ENCODE data around the gene HLA-DMB.

Gene HLA-DMB

DNA sequence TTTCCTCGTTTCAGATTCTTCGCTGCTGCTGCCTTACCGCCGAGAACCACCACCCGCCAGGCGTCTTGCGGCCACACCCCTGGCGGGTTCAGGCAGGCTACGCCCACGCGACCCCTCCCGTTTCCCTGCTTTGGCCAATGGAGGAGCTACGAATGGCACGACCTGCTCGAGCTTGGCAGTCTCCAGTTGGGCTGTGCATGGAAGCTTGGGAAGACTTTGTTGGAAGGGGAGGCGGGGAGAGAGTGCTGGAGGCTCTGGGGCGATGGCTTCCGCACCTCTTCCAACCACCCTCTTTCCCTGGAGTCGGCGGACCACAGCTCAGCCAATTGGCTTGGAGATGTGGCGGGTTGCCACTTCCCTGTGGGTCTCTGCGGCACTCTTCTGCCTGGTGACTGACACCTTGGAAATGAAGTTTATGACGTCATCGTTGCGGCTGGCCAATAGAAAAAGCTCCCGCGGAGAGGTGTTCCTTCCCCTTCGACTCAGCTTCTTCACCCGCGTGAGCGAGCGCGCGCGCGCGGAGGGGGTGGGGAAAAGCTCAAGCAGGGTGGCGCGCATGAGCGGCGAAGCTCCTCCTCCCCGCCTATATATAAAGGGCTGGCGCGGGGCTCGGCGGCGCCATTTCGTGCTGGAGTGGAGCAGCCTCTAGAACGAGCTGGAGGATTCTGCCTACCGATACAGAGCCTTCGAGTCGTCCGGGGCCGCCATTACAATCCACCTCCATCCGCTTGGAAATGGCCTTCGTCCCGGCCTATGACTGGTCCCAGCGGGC lies 30.9 kb upstream of the HLA-DMB start:
- DNase-seq (ENCODE audit: low read depth in 2 of 3, low spot score in 2 of 3): peak; percentile 98 to 100 (median 100)

DNA sequence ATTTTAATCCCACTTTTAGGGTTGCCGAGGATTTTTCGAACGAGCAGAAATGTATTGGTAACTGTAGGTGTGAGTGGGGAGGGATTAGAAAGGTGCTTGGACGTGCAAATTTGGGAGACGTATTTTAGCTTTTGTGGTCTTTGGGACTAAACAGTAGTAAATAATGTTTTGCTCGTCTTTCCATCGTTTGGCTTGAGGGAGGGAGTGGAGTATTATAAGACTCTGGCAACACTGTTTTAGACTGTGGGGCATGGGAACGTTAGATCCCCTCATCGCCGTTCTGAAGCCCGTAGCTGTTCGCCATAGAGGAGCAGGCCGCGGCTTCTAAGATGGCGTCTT lies 30.4 kb upstream of the HLA-DMB start:
- DNase-seq (ENCODE audit: low read depth in 2 of 3, low spot score in 2 of 3): no peak

DNA sequence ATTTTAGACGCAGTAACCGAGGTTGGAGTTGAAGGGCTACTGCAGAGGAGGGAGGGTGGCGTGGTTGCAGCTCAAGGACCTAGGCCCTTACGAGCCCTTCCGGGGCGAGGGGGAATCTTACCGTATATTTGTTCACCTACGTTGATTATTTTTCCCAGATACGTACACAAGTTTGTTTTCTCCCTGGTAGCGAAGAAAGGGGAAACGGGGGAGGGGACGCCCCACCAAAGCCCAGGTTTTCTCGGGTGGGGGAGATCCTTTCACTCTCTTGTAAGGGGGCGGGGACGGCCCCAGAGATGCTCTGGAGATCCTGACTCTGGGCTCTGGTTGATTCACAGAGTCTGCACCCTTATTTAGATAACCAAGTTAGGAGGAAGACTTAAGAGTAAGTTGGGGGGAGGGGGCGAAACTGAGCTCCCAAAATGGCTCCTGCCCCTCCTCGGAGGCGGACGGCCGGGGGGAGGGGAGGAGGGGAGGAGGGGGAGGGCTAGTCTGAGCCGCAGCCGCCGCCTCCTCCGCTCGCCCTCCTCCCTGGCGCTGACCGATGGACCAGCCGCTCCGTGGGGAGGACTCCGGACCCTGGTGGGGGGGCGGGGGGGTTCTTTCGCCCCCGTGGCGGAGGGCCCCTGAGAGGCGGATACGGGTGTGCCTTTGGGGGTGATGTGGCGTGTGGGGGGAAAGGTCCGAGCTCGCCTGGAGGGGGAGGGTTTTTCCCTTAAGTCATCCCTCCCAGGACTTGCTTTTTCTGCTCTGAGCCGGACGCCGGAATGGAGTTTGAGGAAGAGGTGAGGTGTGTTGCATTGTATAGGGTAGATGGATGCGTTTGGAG lies 29.8 kb upstream of the HLA-DMB start:
- peak; percentile 58 to 73 (median 64) for DNase-seq (ENCODE audit: low read depth in 2 of 3, low spot score in 2 of 3)

DNA sequence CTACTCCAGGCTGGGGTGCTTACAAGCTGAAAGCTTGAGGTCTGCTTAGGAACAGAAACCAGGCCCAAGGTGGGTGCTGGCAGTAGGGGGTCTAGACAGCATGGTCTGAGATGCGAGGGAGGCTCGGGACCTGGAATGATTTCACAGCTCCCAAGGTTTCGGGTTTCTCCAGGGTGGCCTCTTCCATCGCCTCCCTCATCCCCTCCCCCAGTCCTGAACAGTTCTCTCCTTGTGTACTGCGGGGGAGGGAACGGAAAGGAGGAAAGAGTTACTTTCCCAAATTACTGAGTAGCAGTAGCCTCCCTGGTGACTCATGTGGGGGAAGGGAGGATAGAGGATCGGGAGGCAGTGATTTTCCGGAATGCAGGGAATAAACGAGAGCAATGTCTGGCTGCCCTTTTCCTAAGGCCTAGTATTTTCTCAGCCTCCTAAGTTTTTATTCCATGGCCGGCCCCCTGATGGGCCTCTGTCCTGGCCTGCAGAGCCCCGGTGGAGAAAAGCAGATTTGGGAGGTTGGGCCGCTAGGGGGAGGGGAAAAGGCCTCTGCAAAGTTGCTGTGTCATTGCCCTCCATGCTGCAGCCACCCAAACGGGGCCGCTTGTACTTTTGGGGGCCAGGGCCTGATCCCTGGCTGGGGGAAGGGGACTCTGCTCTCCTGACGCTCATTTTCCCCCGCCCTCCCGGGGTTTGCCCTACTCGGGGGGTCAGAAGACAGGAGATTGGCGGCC lies 29.0 kb upstream of the HLA-DMB start:
- peak; percentile 56 to 79 (median 69) for DNase-seq (ENCODE audit: low read depth in 2 of 3, low spot score in 2 of 3)

DNA sequence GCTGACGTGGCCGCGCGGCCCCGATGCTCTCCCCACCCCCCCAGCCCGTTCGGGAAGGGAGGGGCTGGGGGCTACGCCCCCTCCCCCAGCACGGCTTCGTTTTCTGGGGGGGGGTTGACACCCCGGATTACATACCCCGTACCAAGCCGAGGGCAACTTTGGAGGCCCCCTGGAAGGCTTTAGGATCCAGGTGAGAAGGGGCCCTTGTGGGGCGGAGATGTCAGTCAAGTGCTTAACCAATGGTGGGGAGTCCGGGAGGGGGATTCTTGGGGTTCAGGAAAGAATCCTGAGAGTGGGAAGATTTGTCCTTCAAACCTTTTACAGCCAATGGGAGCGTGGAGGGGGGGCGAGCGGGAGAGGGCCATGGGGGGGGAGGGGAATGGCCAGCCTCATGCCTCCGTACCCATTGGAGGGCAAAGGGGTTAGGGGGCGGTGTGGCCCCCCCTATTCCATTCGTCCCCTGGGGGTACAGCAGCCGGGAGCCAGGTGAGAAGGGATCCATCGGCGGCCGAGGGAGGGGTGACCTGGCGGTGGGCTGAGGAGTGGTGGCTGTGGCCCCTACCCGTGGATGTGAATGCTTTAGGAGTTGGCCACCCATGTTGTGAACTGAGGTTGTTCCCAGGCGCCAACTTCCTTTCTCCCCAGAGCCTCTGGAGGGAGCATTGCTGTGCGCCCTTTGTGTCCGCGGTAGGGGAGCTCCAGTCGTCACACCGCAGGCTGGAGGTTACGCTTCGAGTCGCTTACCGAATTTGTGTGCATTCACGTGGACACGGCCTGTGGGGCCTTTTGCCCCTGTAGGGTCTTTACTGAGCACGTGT lies 28.2 kb upstream of the HLA-DMB start:
- DNase-seq (ENCODE audit: low read depth in 2 of 3, low spot score in 2 of 3): peak; percentile 44 to 69 (median 51)

DNA sequence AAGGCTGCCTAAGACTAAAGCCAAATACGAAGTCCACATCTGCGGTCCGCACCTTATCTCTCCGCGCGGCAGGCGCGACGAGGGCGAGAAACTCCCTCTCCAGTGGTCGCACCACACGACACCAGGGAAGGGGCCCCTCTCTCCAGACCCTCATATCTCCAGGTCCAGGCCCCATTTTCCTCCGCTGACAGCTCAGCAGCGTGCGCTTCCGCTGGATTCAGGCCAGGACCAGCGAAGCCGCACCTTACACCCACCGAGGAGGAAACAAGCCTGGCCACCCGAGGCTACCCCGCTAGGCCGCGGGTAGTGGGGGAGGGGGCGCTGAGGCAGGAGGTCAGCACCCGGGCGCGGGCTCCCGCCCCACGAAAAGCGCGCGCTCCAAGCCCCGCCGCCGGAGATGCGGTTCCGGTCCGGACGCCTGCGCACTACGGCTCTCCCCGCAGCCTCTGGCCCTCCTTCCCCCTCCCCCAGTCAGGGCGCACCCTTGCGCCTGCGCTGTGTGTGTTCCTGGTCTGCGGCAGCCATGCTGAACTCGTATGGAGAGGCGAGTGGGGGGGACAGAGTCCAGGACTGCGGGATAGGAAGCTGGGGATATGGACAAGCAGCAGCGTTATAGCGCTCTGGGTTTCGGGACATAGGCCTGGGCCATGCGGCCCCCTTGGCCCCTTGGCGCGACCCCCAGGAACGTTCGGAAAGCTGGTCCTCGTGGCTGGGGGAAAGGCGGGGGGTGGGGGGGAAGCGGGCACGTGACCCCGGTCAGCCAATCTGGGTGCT lies 27.5 kb upstream of the HLA-DMB start, which contains the start of gene BRD2:
BRD2 (plus strand) TSS at position 502 of the 774 bp plus-strand sequence. CDS start 4,305 bp downstream, outside the sequence.
- peak; percentile 83 to 95 (median 91) for DNase-seq (ENCODE audit: low read depth in 2 of 3, low spot score in 2 of 3)

DNA sequence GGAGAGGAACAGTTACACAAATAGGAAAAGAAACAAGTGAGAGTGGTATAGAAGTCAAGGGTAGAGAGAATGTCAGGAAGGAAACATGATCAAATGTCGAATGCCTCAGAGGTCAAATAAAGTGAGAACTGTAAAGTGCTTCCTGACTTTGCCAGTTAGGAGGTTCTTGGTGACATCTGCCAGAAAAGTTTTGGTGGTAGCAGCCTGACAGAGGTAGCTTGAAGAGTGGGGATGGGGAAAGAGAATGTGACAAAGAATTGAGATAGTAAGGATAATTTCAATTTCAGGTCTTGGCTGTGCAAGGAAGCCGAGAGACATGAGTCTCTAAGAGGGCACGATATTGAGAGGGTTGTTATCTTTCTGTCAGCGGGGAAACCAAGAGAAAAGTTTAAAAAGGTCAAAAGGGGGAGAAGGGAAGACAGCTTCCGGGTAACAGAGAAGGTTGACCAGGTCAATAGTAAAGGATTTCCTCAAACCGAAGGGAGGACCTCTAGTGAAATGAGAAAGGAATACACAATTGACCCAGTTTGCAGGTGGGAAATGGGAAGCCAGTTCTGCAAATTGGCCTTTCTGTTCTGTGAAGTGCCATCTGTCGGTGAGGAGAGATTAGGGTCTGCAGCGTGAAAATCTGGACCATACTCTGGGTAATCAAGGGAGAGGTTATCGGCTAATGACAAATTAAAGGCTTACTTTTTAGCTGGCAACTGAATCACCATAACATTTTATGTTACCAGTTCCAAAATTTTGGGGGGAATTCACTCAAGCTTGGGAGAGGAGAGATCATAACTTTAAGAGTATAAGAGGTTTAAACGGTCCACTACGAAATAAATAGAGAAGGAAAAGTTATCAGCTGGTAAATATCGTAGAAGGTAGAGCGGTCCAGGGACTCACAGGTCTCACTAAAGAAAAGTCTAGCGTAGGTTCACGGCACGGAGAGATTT lies 26.6 kb upstream of the HLA-DMB start:
- no peak for DNase-seq (ENCODE audit: low read depth in 2 of 3, low spot score in 2 of 3)

DNA sequence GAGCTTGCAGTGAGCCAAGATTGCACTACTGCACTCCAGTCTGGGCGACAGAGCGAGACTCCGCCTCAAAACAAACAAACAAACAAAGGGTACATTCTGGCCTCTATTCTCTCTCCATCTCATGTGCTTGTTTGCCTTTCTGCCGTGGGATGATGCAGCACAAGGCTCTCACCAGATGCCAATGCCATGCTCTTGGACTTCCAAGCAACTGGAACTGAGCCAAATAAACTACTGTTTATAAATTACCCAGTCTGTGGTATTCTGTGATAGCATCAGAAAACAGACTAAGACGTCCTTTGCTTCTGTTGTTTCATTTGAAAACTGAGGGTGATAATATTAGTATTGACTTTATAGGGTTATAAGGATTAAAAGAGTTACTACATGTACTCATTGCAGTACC lies 23.9 kb upstream of the HLA-DMB start:
- DNase-seq (ENCODE audit: low read depth in 2 of 3, low spot score in 2 of 3): no peak

DNA sequence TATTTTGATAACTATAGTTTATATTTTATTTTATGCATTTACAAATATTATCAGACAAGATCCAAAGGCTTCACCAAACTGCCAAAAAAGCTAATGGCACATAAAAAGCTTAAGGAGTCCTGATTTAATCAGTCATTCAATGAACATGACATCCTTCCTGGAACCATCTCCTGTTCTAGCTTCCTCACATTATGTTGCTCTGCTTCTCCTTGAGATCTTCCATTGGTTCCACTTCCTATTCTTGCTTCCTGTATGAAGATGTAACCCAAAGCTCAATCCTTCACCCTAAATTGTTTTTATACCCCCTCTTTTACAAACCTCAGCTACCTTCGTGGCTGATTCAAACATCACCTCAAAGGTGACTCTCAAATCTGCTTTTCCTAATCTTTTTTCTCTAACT lies 23.0 kb upstream of the HLA-DMB start:
- DNase-seq (ENCODE audit: low read depth in 2 of 3, low spot score in 2 of 3): no peak

DNA sequence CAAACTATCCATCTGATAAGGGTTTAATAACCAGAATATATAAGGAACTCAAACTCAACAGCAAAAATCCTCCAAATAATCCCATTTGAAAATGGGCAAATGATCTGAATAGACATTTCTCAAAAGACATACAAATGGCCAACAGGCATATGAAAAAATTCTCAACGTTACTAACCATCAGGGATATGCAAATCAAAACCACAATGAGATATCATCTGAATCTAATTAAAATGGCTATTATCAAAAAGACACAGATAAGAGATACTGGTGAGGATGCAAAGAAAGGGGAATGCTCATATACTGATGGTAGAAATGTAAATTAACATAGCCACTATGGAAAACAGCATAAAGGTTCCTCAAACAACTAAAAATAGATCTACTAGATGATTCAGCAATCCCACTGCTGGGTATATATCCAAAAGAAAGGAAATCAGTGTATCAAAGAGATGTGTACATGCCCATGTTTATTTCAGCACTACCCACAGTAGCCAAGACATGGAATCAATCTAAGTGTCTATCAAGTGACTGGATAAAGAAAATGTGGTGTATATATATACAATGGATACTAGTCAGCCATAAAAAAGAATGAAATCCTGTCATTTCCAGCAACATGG lies 21.5 kb upstream of the HLA-DMB start:
- DNase-seq (ENCODE audit: low read depth in 2 of 3, low spot score in 2 of 3): no peak

DNA sequence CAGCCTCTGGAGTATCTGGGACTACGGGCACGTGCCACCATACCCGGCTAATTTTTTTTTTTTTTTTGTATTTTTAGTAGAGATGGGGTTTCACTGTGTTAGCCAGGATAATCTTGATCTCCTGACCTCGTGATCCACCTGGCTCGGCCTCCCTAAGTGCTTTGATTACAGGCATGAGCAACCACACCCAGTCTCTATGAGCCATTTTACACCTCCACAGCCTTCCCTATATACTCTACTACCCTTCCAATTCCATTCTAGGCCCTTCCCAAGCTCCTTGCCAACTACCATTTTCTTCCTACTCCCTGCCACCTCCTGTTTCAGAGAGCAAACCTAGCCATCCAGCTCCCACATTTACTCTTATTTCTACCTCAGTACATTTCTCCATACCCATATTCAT lies 19.7 kb upstream of the HLA-DMB start:
- no peak for DNase-seq (ENCODE audit: low read depth in 2 of 3, low spot score in 2 of 3)

DNA sequence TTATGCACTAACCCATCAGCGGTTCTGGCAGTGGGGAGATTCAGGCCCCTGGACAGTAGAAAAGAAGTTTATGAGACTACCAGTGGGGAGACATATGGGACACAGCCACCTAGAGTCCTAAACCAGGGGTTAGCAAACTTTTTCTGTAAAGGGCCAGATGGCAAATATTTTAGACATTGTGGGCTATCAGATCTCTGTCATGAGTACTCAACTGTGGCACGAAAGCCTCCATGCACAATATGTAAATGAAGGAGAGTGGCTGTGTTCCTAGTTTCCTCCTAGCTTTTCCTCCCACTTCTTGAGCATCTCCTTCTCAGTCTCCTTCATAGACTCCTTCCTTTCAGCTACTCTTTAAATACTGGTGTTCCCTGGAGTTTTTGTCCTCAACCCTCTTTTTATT lies 15.3 kb upstream of the HLA-DMB start:
- DNase-seq (ENCODE audit: low read depth in 2 of 3, low spot score in 2 of 3): no peak

DNA sequence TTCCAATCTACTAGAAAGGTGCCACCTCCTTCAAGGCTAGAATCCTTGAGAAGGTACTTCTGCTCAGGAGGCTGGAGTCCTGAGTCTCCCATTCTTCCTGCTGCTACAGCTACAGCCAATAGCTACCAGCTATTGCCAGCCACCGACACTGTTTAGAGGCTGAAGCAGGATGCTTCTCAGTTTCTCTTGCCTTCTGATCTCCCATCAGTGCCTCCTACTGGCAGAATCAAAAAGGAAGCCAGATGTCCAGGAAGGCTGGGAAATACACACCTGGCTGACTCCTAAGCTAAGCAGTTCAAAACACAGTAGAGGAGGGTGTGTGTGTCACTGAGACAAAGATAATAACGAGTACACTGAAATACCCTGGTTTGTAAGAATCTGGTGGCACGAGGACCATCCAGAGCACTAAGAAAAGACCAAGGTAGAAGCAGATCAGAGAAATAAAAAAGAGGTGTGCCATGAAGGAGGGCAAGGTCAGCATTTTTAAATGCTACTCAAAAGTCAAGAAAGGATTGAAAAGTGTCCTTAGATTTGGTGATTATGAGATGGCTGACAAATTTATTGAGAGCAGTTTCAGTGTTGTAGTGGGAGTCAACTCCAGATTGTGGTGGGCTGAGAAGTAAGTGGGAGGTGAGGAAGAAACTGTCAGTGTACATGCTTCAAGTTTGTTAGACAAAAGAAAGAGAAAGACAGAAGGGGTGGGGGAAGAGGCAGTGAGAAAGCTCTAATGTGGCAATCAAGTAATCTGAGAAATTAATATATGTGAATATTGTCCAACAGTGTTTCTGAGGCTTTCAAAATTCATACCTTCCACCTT lies 14.4 kb upstream of the HLA-DMB start:
- no peak for DNase-seq (ENCODE audit: low read depth in 2 of 3, low spot score in 2 of 3)

DNA sequence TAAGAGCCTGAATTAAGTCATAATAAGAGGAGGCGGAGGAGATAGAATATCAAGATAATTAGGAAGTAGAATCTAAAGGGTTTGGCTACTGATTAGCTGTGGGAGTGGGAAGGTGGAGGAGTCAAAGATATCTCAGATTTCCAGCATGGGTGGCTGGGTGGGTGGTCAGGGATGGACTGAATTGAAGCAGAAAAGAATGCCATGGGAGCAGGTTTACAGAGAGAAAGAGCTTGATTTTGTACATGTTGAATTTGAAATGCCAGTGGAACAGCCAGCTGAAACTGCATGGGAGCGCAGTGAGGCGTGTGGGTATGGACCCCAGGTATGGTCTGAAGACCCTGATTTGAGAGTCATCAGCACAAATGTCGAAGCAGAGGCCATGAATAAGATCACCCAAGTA lies 13.4 kb upstream of the HLA-DMB start:
- no peak for DNase-seq (ENCODE audit: low read depth in 2 of 3, low spot score in 2 of 3)

DNA sequence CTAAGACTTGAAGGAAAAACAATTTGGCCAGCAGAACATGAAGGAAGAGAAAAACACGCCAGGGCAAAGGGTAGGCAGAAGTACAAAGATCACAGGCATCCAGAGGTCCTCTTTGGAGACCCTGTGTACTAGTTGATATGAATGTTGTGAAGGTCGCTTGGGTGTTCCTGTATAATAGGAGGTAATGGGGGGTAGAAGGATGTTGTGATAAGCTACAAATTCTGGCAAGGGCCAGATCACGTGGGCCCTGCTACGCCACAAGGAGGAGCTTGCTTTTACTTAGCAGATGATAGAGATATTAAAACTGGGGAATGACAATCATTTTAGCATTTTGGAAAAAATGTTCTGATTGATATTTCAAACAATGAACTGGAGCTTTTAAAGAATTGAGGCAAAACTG lies 12.9 kb upstream of the HLA-DMB start:
- DNase-seq (ENCODE audit: low read depth in 2 of 3, low spot score in 2 of 3): no peak

DNA sequence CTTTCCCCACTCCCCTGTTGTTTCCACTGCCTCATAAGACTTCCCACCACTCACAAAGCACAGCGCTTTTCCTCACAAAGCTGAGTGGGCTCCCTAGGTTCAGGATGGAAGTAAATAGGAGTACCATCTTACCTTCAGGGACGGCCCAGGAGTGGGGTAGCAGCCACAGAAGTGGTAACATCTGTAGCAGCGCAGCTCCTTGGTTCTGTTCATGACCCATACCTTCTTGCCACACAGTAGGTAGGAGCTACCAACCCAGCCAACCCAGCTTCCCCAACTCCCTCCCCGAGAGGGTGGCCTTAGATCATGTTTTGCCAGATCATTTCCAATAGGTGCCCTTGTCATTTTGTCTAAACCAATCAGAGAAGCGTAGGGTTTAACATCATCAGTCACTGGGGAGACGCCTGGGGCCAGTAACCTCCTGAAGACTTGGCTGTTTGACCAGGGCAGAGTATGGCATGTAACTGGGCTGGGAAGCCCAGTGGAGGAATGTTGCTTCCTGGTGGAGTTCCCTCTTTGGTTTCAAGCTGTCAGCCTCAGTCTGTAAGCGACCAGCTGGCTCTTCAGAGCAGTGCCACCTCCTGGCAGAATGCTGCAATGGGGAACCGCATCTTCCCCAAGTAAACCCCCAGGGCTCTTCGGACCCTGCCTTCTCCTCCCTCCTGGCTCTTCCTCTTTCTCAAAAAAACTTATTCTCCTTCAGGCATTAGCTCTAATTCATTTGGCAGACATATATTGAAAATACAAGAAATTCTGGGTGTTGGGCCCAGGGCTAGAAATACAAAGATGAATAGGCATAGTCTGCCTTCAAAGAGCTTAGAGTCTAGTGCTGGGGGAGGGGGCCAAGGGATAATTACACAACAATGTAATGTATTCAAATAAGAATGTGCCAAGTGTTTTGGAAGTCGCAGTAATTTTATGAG lies 12.2 kb upstream of the HLA-DMB start, which contains the start of gene HLA-DMA:
HLA-DMA (minus strand) TSS at position 281 of the 923 bp plus-strand sequence; CDS start at position 220, 61 bp downstream.
- DNase-seq (ENCODE audit: low read depth in 2 of 3, low spot score in 2 of 3): no peak

All from activated CD8-positive, alpha-beta memory T cell treated with anti-CD3 and anti-CD28 coated beads for 48 hours (primary cell).